Glomerular visceral epithelial cell (primary cell): ENCODE measurements around the gene LPO.
A peak's percentile ranks its signal among the peaks of the same experiment; 100 is the strongest.

ENCODE experiments used
- DNase-seq: peaks from one replicate; pipeline ENCODE4 v3.0.0-alpha.2; 2016; ENCODE audit errors: extremely low spot score

The LPO gene

GRCh38 chr17:58229384-58229783, 9.0 kb upstream of the LPO start:
- no peak for DNase-seq

GRCh38 chr17:58229881-58230280, 8.5 kb upstream of the LPO start:
- DNase-seq: no peak

GRCh38 chr17:58231641-58232040, 6.7 kb upstream of the LPO start:
- peak; percentile 31 for DNase-seq

- DNase-seq: peak; percentile 73
Observed at GRCh38 chr17:58232707-58233156, 5.7 kb upstream of the LPO start.

GRCh38 chr17:58233543-58233942, 4.8 kb upstream of the LPO start:
- no peak for DNase-seq

GRCh38 chr17:58234512-58234911, 3.9 kb upstream of the LPO start:
- no peak for DNase-seq

- no peak for DNase-seq
Observed at GRCh38 chr17:58235821-58236220, 2.6 kb upstream of the LPO start.

GRCh38 chr17:58236394-58236793, 2.0 kb upstream of the LPO start:
- no peak for DNase-seq

- no peak for DNase-seq
Observed at GRCh38 chr17:58239987-58240386, 1.6 kb downstream of the LPO start.

GRCh38 chr17:58242171-58242784, 3.9 kb downstream of the LPO start:
- no peak for DNase-seq

- no peak for DNase-seq
Observed at GRCh38 chr17:58244963-58245362, 6.6 kb downstream of the LPO start.

- no peak for DNase-seq
Observed at GRCh38 chr17:58245428-58246103, 7.2 kb downstream of the LPO start.

- no peak for DNase-seq
Observed at GRCh38 chr17:58246104-58246740, 7.8 kb downstream of the LPO start.

- DNase-seq: no peak
Observed at GRCh38 chr17:58246781-58247180, 8.4 kb downstream of the LPO start.

- DNase-seq: no peak
Observed at GRCh38 chr17:58247511-58248363, 9.4 kb downstream of the LPO start.

GRCh38 chr17:58248955-58249269, 10.5 kb downstream of the LPO start:
- DNase-seq: no peak

GRCh38 chr17:58249270-58250133, 11.1 kb downstream of the LPO start:
- DNase-seq: peak; percentile 51

- no peak for DNase-seq
Observed at GRCh38 chr17:58250344-58251011, 12.1 kb downstream of the LPO start.

GRCh38 chr17:58252141-58252540, 13.8 kb downstream of the LPO start:
- no peak for DNase-seq

- DNase-seq: no peak
Observed at GRCh38 chr17:58253082-58253481, 14.7 kb downstream of the LPO start.

GRCh38 chr17:58254803-58255202, 16.4 kb downstream of the LPO start:
- DNase-seq: no peak
